ENCODE data around the gene CFAP61.

- no peak for TF ChIP-seq CTCF (IDR thresholded peaks at IDR 0.05)
- TF ChIP-seq POLR2A (IDR thresholded peaks at IDR 0.05) = no peak
Observed at GRCh38 chr20:20202768-20203167, 150.4 kb downstream of the CFAP61 start.
